ENCODE data around the gene RPTOR.

The RPTOR gene

GRCh38 chr17:80884811-80885210, 340.2 kb downstream of the RPTOR start (continued):
- TF ChIP-seq POU6F1 (CRISPR knock-in tag; IDR thresholded peaks at IDR 0.05; ENCODE audit: borderline replicate concordance, low read depth) (no peak), PPARA (CRISPR knock-in tag; IDR thresholded peaks at IDR 0.05; ENCODE audit: borderline replicate concordance) (no peak), ESRRG (CRISPR knock-in tag; IDR thresholded peaks at IDR 0.05) (no peak), TOX (CRISPR knock-in tag; IDR thresholded peaks at IDR 0.05; ENCODE audit: borderline replicate concordance) (no peak), PATZ1 (CRISPR knock-in tag; IDR thresholded peaks at IDR 0.05; ENCODE audit: borderline replicate concordance) (no peak), ZNF565 (CRISPR knock-in tag; conservative IDR thresholded peaks at IDR 0.05; ENCODE audit: low read depth) (no peak), ZNF8 (CRISPR knock-in tag; IDR thresholded peaks at IDR 0.05) (no peak)

GRCh38 chr17:80885947-80886582, 341.4 kb downstream of the RPTOR start:
- no peak for ATAC-seq
- TF ChIP-seq PPARA (CRISPR knock-in tag; IDR thresholded peaks at IDR 0.05; ENCODE audit: borderline replicate concordance) (no peak), ARNTL (CRISPR knock-in tag; IDR thresholded peaks at IDR 0.05; ENCODE audit: borderline replicate concordance, low read depth) (no peak)

GRCh38 chr17:80886641-80887573, 342.3 kb downstream of the RPTOR start:
- TF ChIP-seq ZFP30 (CRISPR knock-in tag; IDR thresholded peaks at IDR 0.05) (no peak), ZFP3 (CRISPR knock-in tag; IDR thresholded peaks at IDR 0.05) (no peak), ZNF565 (CRISPR knock-in tag; conservative IDR thresholded peaks at IDR 0.05; ENCODE audit: low read depth) (no peak), CSDC2 (CRISPR knock-in tag; IDR thresholded peaks at IDR 0.05) (no peak), ISL1 (CRISPR knock-in tag; IDR thresholded peaks at IDR 0.05) (no peak), ZNF70 (CRISPR knock-in tag; IDR thresholded peaks at IDR 0.05) (no peak), ARNTL (CRISPR knock-in tag; IDR thresholded peaks at IDR 0.05; ENCODE audit: borderline replicate concordance, low read depth) (no peak), BACH2 (CRISPR knock-in tag; IDR thresholded peaks at IDR 0.05; ENCODE audit: borderline replicate concordance) (no peak), CREB5 (CRISPR knock-in tag; IDR thresholded peaks at IDR 0.05; ENCODE audit: low read depth) (no peak), CSRNP3 (CRISPR knock-in tag; IDR thresholded peaks at IDR 0.05) (no peak), RARB (CRISPR knock-in tag; IDR thresholded peaks at IDR 0.05) (no peak)

GRCh38 chr17:80887639-80888175, 343.1 kb downstream of the RPTOR start:
- no peak for ATAC-seq
- TF ChIP-seq ZNF70 (CRISPR knock-in tag; IDR thresholded peaks at IDR 0.05) (no peak), PPARA (CRISPR knock-in tag; IDR thresholded peaks at IDR 0.05; ENCODE audit: borderline replicate concordance) (no peak), GLIS3 (CRISPR knock-in tag; IDR thresholded peaks at IDR 0.05) (no peak), ISL1 (CRISPR knock-in tag; IDR thresholded peaks at IDR 0.05) (no peak), CREB5 (CRISPR knock-in tag; IDR thresholded peaks at IDR 0.05; ENCODE audit: low read depth) (no peak), TOX (CRISPR knock-in tag; IDR thresholded peaks at IDR 0.05; ENCODE audit: borderline replicate concordance) (no peak), ARNTL (CRISPR knock-in tag; IDR thresholded peaks at IDR 0.05; ENCODE audit: borderline replicate concordance, low read depth) (no peak), RARB (CRISPR knock-in tag; IDR thresholded peaks at IDR 0.05) (no peak), CSDC2 (CRISPR knock-in tag; IDR thresholded peaks at IDR 0.05) (no peak), ZC3H10 (CRISPR knock-in tag; IDR thresholded peaks at IDR 0.05) (no peak), TCF4 (CRISPR knock-in tag; IDR thresholded peaks at IDR 0.05; ENCODE audit: borderline replicate concordance) (no peak), PATZ1 (CRISPR knock-in tag; IDR thresholded peaks at IDR 0.05; ENCODE audit: borderline replicate concordance) (no peak), BACH2 (CRISPR knock-in tag; IDR thresholded peaks at IDR 0.05; ENCODE audit: borderline replicate concordance) (no peak)

More at GRCh38 chr17:80886641-80887573, 342.3 kb downstream of the RPTOR start:
- ATAC-seq = no peak

Data from SK-N-SH treated with all-trans-retinoic acid at 6 μM for 48 hours (cell line).